Endometrial microvascular endothelial cells (primary cell): ENCODE results near the gene IMMP2L. TPM values are rescaled to one million over a fixed set of nuclear protein-coding genes. Genes with fewer than 3 reads are reported as not detected.
"Not testable (repeated sequence)": the region's sequence is repeated elsewhere in the genome, so short reads cannot be mapped to it uniquely, and the experiment has no call there.

Source experiments
- in situ Hi-C: cut with HindIII; loops from 2 replicates; pipeline ENCODE4 v1.10.0; 2017; ENCODE audit warnings: low sequenced_read_pairs, low pct_unique_long_range_greater_than_20kb; ENCODE audit errors: inconsistent ontology term
- total RNA-seq: library from RNA; depleted of rRNA; stranded (reverse); fragments of >200 nt; gene quantifications from one replicate; pipeline ENCODE4 v1.2.3, GENCODE V29; 2015; ENCODE audit errors: inconsistent ontology term

The IMMP2L gene
- total RNA-seq, 1 donor from 2014 or later, result 1.6 TPM

- in situ Hi-C loops, result no loop called here
Observed at GRCh38 chr7:111475419-111475748, 86.9 kb downstream of the IMMP2L start.

- in situ Hi-C loops, result no loop called here
Observed at GRCh38 chr7:111474723-111475418, 87.4 kb downstream of the IMMP2L start.

- in situ Hi-C loops, result no loop called here
Observed at GRCh38 chr7:111473449-111474198, 88.7 kb downstream of the IMMP2L start.

- in situ Hi-C loops, result no loop called here
Observed at GRCh38 chr7:111470998-111471397, 91.3 kb downstream of the IMMP2L start.

DNA sequence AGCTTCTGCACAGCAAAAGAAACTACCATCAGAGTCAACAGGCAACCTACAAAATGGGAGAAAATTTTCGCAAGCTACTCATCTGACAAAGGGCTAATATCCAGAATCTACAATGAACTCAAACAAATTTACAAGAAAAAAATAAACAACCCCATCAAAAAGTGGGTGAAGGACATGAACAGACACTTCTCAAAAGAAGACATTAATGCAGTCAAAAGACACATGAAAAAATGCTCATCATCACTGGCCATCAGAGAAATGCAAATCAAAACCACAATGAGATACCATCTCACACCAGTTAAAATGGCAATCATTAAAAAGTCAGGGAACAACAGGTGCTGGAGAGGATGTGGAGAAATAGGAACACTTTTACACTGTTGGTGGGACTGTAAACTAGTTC lies 92.4 kb downstream of the IMMP2L start:
- in situ Hi-C loops, result not testable (repeated sequence)

DNA sequence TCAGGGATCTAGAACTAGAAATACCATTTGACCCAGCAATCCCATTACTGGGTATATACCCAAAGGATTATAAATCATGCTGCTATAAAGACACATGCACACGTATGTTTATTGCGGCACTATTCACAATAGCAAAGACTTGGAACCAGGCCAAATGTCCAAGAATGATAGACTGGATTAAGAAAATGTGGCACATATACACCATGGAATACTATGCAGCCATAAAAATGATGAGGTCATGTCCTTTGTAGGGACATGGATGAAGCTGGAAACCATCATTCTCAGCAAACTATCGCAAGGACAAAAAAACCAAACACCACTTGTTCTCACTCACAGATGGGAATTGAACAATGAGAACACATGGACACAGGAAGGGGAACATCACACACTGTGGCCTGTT lies 96.5 kb downstream of the IMMP2L start:
- in situ Hi-C loops, result not testable (repeated sequence)

GRCh38 chr7:111460695-111461094 lies 101.6 kb downstream of the IMMP2L start:
- in situ Hi-C loops, result no loop called here

DNA sequence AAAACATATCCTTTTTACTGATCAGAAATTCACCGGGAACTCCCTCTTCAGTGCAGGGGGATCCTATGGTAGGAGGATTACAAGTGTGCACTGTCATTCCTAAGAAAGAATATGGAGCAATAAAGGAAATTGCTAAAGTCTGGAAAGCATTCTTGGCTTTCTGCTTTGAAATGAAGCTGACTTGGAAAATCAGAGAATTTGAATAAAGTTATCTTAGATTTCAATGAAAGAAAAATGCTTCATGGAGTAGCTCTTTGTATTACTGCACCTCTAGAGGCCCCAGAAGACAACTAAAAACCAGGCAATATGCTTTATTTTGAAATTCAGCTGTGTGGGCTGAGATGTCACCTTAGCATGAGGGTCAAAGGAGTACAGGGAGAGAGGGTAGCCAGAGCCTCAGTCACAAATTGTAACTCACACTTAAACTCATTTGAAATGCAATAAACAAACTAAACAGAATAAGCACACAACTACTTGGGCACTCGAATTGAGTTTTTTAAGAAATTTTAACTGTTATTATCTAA lies 102.5 kb downstream of the IMMP2L start:
- in situ Hi-C loops, result no loop called here

GRCh38 chr7:111459065-111459756 lies 103.1 kb downstream of the IMMP2L start:
- in situ Hi-C loops, result no loop called here

DNA sequence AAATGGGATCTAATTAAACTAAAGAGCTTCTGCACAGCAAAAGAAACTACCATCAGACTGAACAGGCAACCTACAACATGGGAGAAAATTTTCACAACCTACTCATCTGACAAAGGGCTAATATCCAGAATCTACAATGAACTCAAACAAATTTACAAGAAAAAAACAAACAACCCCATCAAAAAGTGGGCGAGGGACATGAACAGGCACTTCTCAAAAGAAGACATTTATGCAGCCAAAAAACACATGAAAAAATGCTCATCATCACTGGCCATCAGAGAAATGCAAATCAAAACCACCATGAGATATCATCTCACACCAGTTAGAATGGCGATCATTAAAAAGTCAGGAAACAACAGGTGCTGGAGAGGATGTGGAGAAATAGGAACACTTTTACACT lies 111.6 kb downstream of the IMMP2L start:
- in situ Hi-C loops, result not testable (repeated sequence)

GRCh38 chr7:111447502-111447901 lies 114.8 kb downstream of the IMMP2L start:
- in situ Hi-C loops, result not testable (repeated sequence)

DNA sequence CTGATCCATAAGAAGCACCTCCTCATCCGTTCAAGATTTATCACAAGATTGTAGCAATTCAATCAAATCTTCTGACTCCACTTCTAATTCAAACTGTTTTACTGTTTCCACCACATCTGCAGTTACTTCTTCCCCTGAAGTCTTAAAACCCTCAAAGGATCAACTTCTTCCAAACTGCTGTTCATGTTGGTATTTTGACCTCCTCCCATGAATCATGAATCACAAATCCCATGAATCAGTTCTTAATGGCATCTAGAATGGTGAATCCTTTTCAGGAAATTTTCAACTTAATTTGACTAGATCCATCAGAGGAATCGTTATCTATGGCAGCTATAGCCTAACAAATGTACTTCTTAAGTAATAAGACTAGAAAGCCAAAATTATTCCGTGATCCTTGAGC lies 122.3 kb downstream of the IMMP2L start:
- in situ Hi-C loops, result no loop called here

- in situ Hi-C loops, result no loop called here
Observed at GRCh38 chr7:111438369-111439289, 123.7 kb downstream of the IMMP2L start.

DNA sequence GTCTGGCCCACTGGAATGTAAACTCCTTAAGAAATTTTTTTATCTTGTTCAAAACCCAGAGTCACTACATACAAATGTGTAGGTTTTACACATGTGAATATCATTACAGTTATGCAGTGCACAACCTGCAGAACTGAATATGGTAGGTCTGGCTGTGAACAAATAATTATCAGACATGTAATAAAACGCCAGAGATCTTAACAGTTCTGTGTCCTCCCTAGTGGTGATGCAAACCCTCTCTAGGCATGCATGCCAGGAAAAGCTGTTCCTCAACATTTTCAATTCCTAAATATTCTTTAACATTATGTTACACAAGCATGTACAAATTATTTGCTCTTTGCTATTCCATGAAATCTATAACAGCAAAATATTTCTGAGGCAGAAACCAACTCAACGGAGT lies 124.6 kb downstream of the IMMP2L start:
- in situ Hi-C loops, result no loop called here

GRCh38 chr7:111436608-111437007 lies 125.7 kb downstream of the IMMP2L start:
- in situ Hi-C loops, result no loop called here

- in situ Hi-C loops, result no loop called here
Observed at GRCh38 chr7:111433426-111433825, 128.9 kb downstream of the IMMP2L start.

- in situ Hi-C loops, result no loop called here
Observed at GRCh38 chr7:111429781-111430180, 132.5 kb downstream of the IMMP2L start.

- in situ Hi-C loops, result no loop called here
Observed at GRCh38 chr7:111424768-111425167, 137.5 kb downstream of the IMMP2L start.

DNA sequence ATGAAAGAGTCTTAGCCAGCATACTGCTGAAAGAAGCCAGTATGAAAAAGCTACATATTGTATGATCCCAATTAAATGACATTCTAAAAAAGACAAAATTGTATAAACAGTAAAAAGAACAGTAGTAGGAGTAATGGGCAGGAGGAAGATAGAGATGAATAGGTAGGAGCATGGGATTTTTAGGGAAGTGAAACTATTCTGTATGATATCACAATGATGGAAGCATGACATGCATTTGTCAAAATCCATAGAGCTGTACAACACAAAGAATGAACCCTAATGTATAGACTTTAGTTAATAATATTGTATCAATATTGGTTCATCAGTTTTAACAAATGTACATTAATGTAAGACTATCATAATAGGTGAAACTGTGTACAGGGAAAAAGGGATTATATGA lies 147.9 kb downstream of the IMMP2L start:
- in situ Hi-C loops, result no loop called here
